ENCODE measurements around the gene KIAA0408.
"Not testable (repeated sequence)": the region's sequence is repeated elsewhere in the genome, so short reads cannot be mapped to it uniquely, and the experiment has no call there.

- not testable (repeated sequence) for TF ChIP-seq POLR2A (IDR thresholded peaks at IDR 0.05)
- TF ChIP-seq, protein P1, sequence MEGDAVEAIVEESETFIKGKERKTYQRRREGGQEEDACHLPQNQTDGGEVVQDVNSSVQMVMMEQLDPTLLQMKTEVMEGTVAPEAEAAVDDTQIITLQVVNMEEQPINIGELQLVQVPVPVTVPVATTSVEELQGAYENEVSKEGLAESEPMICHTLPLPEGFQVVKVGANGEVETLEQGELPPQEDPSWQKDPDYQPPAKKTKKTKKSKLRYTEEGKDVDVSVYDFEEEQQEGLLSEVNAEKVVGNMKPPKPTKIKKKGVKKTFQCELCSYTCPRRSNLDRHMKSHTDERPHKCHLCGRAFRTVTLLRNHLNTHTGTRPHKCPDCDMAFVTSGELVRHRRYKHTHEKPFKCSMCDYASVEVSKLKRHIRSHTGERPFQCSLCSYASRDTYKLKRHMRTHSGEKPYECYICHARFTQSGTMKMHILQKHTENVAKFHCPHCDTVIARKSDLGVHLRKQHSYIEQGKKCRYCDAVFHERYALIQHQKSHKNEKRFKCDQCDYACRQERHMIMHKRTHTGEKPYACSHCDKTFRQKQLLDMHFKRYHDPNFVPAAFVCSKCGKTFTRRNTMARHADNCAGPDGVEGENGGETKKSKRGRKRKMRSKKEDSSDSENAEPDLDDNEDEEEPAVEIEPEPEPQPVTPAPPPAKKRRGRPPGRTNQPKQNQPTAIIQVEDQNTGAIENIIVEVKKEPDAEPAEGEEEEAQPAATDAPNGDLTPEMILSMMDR (IDR thresholded peaks at IDR 0.05): not testable (repeated sequence)
These were observed 38.0 kb downstream of the KIAA0408 start for GRCh38 chr6:127421164-127421563.

Measured in prostate gland (tissue), 2 donors.